Gastrocnemius medialis (tissue), 4 donors: Measurements from ENCODE around the gene LHX5.

ENCODE experiments used
- POLR2A ChIP-seq, 2 donors: fragments of 450-650 bp; IDR thresholded peaks; one replicate each; pipeline ENCODE4 v1.6.1; 2017; ENCODE audit warnings: antibody characterized with exemption in 2 of 2, mild to moderate bottlenecking in 2 of 2, moderate library complexity in 2 of 2
- TF ChIP-seq, protein P1 (sequence below), 5 experiments: fragments of 450-650 bp in 3 of 5; fragments of 200-600 bp in 2 of 5; sonication (generic) in 2 of 5; IDR thresholded peaks in 4 of 5; conservative IDR thresholded peaks in 1 of 5; 1 replicate in 4 of 5; 2 replicates in 1 of 5; pipeline ENCODE4 v1.5.1; 2016 to 2019; ENCODE audit warnings: antibody characterized with exemption in 5 of 5, mild to moderate bottlenecking in 3 of 5, moderate library complexity in 3 of 5

DNA sequence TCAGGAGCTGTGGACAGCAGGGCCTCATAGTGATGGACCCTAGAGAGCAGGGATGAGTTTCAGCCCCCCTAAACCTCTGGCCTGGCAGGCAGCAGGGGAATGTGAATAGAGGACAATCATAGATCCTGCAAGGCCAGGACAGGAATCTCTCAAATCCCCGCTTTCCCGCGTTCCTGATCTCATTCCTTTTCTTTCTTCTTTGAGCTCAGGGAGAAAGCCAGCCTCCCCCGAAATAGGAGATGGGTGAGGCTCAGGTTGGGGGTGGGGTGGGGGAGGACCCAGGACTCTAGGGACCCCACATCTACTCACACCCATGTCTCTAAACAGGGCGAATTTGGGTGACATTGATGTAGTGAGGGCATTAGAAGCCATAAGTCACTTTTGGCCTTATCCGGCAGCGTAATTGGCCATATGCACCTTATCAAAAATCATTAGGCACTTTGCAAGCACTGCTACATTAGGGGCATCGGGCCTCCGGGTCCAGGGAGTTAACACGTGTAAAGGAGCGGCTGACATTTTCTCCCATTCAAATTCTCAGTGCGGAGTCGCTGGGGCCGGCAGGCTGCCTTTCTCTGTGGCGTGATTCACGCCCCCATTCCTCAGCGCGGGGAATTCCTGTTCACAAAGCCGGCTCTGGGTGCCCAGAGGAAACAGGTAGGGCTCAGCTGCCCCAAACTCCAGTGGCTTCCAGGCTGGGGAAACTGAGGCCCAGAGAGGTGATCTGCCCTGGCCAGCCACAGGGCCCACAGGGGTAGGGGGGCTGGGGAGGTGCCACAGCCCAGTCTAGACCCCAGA lies 1.5 kb downstream of the LHX5 start:
- TF ChIP-seq, protein P1, sequence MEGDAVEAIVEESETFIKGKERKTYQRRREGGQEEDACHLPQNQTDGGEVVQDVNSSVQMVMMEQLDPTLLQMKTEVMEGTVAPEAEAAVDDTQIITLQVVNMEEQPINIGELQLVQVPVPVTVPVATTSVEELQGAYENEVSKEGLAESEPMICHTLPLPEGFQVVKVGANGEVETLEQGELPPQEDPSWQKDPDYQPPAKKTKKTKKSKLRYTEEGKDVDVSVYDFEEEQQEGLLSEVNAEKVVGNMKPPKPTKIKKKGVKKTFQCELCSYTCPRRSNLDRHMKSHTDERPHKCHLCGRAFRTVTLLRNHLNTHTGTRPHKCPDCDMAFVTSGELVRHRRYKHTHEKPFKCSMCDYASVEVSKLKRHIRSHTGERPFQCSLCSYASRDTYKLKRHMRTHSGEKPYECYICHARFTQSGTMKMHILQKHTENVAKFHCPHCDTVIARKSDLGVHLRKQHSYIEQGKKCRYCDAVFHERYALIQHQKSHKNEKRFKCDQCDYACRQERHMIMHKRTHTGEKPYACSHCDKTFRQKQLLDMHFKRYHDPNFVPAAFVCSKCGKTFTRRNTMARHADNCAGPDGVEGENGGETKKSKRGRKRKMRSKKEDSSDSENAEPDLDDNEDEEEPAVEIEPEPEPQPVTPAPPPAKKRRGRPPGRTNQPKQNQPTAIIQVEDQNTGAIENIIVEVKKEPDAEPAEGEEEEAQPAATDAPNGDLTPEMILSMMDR (IDR thresholded peaks at IDR 0.05 in 4 of 5, conservative IDR thresholded peaks at IDR 0.05 in 1 of 5): no peak
- no peak for TF ChIP-seq POLR2A (IDR thresholded peaks at IDR 0.05)
